Sigmoid colon (tissue), 4 donors: ENCODE measurements around the gene XRCC6.

Source experiments
- EP300 ChIP-seq, 4 donors: sonication (generic); formaldehyde crosslinking; IDR thresholded peaks; one replicate each; pipeline ENCODE4 v1.6.1; 2017; ENCODE audit warnings: antibody characterized with exemption in 4 of 4
- POLR2AphosphoS5 ChIP-seq, 4 donors: sonication (generic); formaldehyde crosslinking; IDR thresholded peaks; one replicate each; pipeline ENCODE4 v1.6.1; 2017; ENCODE audit warnings: antibody characterized with exemption in 4 of 4
- TF ChIP-seq, protein P1 (sequence below), 4 experiments: fragments of 450-650 bp in 3 of 4; fragments of 200-600 bp in 1 of 4; IDR thresholded peaks; one replicate each; pipeline ENCODE4 v1.5.1; 2016 to 2019; ENCODE audit warnings: antibody characterized with exemption in 4 of 4, mild to moderate bottlenecking in 3 of 4, moderate library complexity in 2 of 4

GRCh38 chr22:41636467-41636866 lies 15.4 kb downstream of the XRCC6 start:
- TF ChIP-seq, protein P1, sequence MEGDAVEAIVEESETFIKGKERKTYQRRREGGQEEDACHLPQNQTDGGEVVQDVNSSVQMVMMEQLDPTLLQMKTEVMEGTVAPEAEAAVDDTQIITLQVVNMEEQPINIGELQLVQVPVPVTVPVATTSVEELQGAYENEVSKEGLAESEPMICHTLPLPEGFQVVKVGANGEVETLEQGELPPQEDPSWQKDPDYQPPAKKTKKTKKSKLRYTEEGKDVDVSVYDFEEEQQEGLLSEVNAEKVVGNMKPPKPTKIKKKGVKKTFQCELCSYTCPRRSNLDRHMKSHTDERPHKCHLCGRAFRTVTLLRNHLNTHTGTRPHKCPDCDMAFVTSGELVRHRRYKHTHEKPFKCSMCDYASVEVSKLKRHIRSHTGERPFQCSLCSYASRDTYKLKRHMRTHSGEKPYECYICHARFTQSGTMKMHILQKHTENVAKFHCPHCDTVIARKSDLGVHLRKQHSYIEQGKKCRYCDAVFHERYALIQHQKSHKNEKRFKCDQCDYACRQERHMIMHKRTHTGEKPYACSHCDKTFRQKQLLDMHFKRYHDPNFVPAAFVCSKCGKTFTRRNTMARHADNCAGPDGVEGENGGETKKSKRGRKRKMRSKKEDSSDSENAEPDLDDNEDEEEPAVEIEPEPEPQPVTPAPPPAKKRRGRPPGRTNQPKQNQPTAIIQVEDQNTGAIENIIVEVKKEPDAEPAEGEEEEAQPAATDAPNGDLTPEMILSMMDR (IDR thresholded peaks at IDR 0.05) = no peak
- TF ChIP-seq POLR2AphosphoS5 (IDR thresholded peaks at IDR 0.05) (no peak), EP300 (IDR thresholded peaks at IDR 0.05) (no peak)
